ENCODE measurements around the gene RBAK.

DNA sequence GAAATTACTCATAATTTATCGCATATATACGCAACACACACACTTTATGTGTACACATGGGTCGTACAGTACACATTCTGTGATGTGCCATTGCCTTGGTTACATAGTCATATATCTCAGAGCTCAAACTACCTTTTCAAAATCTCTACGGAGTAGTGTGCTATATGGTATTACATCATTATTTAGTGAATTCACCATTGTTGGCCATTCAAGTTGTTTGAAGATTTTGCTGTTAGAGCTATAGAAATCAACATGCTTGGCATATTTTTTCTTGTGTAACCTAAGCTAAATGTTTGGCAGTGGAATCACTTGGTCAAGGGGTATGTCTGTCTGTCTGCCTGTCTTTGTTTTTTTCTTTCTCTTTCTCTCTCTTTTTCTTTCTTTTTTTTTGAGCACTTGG lies 44.7 kb upstream of the RBAK start:
- no peak for TF ChIP-seq POLR2A (IDR thresholded peaks at IDR 0.05)
- TF ChIP-seq, protein P1, sequence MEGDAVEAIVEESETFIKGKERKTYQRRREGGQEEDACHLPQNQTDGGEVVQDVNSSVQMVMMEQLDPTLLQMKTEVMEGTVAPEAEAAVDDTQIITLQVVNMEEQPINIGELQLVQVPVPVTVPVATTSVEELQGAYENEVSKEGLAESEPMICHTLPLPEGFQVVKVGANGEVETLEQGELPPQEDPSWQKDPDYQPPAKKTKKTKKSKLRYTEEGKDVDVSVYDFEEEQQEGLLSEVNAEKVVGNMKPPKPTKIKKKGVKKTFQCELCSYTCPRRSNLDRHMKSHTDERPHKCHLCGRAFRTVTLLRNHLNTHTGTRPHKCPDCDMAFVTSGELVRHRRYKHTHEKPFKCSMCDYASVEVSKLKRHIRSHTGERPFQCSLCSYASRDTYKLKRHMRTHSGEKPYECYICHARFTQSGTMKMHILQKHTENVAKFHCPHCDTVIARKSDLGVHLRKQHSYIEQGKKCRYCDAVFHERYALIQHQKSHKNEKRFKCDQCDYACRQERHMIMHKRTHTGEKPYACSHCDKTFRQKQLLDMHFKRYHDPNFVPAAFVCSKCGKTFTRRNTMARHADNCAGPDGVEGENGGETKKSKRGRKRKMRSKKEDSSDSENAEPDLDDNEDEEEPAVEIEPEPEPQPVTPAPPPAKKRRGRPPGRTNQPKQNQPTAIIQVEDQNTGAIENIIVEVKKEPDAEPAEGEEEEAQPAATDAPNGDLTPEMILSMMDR (IDR thresholded peaks at IDR 0.05), result no peak

Data from upper lobe of left lung (tissue), 4 donors.